Activated T-cell treated with anti-CD3 and anti-CD28 coated beads for 24 hours (primary cell): Measurements from ENCODE around the gene IL23R.
"Not testable (repeated sequence)": the region's sequence is repeated elsewhere in the genome, so short reads cannot be mapped to it uniquely, and the experiment has no call there.

ENCODE experiments used
- DNase-seq: peaks from one replicate; pipeline ENCODE4 v3.0.0-alpha.2; 2020; ENCODE audit warnings: low read depth

IL23R gene

DNA sequence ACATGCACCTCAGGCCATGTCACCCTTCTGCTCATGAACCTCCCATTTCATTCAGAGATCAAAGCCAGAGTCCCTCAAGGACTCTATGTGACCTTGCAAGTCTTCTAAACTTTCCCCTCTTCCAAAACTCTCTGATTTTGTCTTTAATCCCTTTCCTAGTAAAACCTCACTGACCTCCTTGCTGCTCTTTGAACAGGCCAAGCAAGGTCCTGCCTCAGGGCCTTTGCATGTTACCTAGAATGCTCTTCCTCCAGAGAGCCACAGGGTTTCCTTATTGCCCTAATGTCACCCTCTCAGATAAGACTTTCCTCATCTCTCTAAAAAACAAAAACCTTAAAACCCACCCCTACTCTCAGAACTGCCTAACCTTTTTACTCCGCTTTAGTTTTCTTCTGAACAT is 26.6 kb downstream of the IL23R start:
- DNase-seq: no peak

DNA sequence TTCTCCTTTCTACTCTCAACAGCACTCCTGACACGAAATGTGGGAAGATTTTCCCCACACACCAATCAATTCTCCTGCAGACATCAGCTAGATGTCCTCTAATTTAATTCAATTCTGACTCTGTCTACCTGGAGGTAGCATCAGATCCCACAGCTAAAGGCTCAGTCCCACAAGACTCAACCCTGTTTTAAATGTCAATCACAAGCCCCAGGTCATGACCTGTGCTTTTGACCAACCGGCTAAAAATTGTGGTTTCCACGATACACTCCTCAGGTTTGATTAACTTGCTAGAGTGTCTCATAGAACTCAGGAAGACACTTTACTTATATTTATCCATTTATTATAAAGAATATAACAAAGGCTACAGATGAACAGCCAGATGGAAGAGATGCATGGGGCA is 27.4 kb downstream of the IL23R start:
- no peak for DNase-seq

DNA sequence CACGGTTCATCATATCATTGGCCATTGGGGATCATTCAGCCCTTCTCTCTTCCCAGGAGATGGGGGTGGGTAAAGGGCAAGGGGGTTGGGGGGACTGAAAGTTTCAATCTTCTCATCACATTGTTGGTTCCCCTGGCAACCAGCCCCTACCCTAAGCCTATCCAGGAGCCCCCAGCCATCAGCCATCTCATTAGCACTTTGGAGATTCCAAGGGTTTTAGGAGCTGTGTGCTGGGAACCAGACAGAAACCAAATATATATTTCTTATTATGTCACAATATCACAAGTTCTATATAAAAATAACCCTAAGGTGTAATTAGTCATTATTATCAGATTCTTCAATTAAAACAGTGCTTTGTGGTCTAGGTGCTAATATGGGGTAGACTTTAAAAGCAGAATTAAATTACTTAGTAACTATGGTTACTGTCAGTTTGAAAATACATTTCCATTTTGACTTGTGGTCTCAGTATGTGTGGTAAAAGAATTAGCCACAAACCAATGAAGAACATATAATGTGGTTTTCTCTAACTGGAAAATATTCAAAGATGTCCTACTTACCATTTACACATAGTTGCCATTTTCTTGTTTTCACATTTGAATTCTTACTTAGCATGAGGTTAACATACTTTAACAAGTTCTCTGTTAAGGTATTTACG is 28.1 kb downstream of the IL23R start:
- no peak for DNase-seq

DNA sequence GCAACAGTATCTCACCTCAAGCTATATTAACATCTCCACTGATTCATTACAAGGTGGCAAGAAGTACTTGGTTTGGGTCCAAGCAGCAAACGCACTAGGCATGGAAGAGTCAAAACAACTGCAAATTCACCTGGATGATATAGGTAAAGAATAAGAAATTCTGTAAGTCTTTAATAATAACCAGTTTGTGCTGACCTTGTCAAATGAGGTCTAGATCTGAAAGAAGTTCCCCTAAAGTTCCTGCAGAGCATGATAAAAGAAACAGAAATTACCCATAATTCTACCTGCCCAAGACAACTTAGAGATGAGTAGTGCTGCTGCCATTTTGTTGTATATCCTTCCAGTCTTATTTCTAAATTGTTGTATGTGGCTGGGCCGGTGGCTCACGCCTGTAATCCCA is 34.5 kb downstream of the IL23R start:
- DNase-seq: no peak

DNA sequence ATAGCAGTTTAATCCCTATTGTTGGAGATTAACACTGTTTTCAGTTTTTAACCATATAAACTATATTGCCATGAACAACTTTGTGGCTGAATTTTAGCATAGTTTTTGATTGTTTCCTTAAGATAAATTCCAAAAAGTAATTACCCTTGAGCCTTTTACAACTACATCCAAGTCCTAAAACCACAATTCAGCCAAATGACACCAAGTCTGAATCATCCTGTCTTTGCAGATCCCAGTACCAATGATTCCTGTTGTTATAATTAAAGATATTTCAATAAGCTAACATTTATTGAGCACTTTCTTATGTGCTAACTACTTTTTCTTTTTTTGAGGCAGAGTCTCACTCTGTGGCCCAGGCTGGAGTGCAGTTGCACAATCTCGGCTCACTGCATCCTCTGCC is 35.6 kb downstream of the IL23R start:
- no peak for DNase-seq

DNA sequence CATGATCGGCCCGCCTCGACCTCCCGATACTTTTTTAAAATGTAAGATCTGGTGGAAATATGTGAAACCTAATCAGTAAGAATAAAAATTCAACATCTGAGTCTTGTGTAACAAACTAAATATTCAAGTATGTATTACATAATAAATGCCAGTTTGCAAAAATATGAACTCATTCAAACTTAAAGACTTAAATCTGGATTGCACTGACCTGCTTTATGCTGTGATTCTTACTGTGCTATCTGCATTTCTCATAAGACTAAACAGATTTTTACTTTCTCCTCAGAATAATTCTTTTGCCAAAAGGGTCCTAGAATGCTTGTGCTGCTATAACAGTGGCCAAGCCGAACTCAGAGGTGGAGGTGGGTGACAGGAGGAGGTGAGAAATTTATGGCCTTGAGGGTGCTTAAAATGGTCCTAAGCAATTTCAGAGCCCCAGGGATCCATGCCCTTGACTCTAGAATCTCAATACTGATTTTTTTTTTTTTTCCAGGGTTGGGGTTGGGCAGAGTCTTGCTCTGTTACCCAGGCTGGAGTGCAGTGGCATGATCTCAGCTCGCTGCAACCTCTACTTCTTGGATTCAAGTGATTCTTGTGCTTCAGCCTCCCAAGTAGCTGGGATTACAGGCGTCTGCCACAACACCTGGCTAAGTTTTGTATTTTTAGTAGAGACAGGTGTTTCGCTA is 38.2 kb downstream of the IL23R start:
- DNase-seq: no peak

DNA sequence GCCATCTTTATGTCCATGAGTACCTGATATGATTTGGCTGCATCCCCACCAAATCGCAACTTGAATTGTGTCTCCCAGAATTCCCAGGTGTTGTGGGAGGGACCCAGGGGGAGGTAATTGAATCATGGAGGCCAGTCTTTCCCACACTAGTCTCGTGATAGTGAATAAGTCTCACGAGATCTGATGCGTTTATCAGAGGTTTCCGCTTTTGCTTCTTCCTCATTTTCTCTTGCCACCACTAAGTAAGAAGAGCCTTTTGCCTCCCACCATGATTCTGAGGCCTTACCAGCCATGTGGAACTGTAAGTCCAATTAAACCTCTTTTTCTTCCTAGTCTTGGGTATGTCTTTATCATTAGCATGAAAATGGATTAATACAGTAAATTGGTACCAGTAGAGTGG is 41.1 kb downstream of the IL23R start:
- not testable (repeated sequence) for DNase-seq

DNA sequence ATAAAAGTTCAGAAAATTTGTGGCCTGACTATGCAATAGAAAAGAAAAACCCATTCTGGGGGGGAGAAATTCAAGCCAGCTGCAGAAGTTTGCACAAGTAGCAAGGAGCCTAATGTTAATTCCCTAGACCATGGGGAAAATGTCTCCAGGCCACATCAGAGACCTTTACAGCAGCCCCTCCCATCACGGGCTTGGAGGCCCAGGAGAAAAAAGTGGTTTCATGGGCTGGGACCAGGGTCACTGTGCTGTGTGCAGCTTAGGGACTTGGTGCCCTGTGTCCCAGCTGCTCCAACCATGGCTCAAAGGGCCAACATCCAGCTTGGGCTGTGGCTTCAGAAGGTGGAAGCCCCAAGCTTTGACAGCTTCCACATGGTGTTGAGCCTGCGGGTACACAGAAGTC is 42.0 kb downstream of the IL23R start:
- no peak for DNase-seq

DNA sequence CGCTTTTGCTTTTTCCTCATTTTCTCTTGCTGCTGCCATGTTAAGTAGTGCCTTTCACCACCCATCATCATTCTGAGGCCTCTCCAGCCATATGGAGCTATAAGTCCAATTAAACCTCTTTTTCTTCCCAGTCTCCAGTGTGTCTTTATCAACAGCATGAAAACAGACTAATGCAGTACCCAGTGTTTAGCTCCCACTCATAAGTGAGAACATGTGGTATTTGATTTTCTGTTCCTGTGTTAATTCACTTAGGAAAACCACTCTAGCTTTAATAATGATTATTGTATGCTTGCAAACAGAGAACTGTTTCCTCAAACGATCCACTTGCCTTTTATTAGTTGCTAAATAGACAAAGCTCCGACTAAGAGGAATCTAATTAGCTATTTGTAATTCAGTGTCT is 43.3 kb downstream of the IL23R start:
- DNase-seq: no peak

DNA sequence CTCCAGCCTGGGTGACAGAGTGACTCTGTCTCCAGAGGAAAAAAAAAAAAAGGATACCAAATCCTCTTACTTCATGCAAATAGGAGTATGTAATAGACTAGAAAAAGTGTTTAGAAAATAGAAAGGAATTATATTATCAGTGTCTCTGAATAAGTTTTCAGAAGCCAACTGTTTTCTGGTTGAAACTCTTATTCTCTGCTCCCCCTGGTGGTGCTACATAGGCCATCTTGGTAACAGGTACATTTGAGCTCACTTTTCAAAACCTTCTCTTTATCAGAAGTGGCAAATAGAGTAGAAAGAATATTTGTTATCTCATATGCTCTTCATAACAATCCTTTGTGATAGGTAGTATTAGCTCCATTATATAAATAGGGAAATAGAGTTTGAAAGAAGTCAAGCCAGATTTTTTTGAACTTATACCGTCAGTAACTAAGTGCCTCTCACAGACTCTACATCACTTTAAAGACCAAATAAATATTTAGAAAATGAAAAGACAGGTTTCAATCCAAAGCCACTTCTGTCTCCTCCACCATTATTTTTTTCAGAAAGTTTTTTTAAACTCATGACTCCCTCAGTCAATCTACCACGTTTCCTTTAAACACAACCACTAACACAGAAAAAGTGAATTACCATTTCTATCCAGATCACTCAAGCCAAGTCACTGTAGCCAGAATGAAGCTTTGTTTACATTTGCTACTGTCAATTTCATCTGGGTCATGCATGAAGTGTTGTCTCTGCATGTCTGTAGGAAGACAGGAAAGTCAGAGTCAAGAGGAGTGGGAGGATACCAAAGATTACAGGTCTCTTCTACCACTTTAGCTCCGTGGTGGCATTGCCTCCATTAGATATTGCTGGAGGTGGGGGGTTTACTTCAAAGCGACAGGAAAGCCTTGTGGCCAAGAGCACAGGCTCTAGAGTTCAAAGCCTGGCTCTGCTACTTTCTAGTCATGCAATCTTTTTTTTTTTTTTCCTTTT is 45.6 kb downstream of the IL23R start:
- no peak for DNase-seq

DNA sequence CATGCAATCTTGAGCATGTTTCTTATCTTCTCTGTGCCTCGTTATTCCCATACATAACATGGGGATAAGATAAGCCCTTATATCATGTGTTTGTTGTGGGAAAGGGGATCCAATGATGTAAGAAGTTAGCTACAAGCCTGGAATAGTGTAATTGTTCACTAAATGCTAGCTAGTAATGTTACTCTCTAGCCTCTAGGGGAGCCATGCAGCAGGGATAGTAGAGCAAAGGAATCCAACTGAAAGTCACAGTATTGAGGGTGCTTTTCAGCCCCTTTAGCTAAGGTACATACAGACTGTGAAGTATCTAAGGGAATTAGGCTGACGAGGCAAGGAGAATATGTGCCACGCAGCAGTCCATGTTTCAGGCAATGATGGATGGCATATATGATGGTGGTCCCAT is 46.9 kb downstream of the IL23R start:
- DNase-seq: no peak

DNA sequence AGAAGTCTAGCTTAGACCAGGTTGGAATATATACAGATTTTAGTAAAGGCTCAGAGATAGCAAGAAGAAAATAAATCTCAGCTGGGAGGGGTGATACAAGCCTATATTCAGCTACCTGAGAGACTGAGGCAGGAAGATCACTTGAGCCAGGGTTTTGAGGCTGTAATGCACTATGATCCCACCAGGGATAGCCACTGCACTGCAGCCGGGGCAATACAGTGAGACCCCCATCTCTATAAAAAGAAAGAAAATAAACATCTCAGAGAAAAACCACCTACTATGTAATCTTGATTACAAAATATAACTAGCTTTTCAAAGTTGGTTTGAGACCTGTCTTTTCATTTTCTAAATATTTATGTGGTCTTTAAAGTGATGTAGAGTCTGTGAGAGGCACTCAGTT is 47.7 kb downstream of the IL23R start:
- no peak for DNase-seq

DNA sequence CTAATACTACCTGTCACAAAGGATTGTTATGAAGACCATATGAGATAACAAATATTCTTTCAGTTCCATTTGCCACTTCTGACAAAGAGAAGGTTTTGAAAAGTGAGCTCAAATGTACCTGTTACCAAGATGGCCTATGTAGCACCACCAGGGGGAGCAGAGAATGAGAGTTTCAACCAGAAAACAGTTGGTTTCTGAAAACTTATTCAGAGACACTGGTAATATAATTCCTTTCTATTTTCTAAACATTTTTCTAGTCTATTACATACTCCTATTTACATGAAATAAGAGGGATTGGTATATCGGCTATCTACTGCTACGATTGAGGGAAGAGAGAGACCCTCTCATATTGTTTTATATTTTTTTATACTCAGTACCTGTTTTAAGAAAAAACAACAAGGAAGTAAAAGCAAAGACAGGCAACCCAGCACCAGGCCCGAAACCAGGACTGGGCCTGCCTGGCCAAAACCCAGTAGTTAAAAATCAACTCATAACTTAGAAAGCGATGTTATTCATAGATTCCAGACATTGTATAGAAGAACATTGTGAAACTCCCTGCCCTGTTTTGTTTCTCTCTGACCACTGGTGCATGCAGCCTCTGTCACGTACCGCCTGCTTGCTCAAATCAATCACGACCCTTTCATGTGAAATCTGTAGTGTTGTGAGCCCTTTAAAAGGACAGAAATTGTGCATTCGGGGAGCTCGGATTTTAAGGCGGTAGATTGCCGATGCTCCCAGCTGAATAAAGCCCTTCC is 48.3 kb downstream of the IL23R start:
- peak; percentile 47 for DNase-seq

DNA sequence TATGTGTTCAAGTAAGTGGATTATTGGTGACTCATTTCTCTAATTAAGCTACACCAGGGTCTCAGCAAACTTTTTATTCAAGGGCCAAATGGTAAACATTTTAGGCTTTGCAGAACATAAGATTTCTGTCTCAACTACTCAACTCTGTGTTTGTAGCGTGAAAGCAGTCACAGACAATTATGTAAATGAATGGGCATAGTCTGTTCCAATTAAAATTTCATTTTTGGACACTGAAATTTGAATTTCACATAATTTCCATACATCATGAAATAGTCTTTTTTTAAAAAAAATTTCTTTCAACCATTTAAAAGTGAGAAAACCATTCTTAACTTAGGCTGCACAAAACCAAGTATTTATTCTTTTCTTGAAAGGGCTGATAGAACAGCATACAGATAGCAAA is 50.1 kb downstream of the IL23R start:
- no peak for DNase-seq

DNA sequence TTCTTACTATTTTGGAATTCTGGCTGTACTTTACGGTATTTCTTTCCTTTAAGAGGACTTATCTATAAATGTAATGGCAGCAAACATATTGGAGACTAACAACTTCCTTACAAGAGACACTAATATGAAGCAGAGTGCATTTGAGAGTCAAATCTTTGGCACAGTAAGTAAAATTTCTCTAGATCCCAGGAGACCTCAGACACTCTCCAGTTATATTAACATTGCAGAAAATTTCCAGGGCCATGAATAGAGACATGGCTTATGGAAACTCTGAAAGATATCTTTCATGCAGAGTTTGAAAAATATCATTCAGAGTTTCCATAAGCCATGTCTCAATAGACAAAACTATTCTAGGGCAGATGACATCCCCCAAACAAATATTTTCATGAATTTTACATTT is 51.2 kb downstream of the IL23R start:
- no peak for DNase-seq

DNA sequence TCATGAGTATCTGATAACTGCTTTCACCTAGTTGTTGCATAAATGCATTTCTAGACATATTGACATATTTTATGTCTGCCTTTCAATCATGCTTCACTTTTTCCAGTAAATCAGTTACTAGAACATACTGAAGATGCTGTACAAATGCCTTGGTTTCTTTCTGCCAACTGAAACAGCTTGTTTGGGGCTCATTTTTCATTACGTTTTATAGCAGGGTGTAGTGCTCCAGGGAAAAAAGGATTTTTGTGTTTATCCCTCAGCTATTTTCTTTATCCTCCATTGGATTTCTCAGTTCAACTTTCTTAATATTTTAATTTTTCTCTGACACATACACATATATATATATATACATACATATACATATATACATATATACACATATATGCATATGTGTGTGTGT is 51.7 kb downstream of the IL23R start:
- DNase-seq: no peak

DNA sequence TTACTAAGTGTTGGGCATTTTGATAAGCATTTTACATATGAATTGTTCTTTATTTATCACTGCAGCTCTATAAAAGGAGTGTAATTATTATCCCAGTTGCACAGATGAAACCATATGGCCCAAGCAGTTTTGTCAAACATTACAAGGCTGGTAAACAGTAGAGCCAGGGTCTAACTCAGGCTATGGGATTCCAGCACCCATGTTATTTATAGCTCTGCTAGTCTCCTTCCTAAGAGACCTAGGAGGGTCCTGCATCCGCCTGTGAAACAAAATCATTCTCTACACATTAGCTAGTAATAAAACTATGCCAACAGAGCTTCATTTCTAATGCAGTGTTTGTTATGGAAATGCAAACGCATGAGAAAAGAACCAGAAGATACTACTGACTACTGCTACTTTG is 58.6 kb downstream of the IL23R start:
- DNase-seq: no peak

DNA sequence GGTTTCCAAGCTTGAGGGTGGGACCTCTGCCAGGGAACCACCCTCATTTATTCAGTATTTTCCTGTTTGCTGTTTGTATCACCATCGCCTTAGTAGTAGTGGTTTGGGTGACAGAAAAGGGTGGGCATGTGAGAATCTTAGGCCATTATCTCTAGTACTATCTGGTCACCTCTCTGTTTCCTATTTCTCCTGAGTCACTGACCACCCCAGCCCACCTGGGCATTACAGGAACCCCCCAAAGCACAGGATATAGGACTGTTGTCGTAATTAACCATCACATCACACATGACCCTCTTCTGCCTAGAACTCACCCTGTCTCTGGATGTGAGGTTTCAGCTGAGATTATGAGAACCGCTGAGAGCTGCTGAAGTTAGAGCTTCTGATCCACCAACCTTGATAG is 60.4 kb downstream of the IL23R start:
- DNase-seq: no peak

DNA sequence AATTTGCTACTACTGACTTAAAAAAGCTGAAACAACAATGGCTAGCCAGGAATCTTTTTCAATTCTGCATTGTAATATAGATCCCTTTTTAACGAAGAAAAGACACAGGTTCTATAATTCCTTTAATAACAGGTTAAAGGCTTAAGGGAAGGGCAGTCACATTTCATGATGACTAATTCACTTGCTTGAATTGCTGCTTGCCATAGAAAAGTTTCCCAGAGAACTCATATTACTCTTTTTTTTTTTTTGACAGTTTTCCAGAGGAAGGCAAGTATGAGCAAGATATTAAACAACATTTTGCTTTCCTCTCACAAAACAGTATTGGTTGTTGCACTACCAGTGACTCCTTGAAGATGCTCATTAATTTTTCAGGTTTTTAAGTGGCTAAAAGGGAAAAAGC is 60.9 kb downstream of the IL23R start:
- no peak for DNase-seq

DNA sequence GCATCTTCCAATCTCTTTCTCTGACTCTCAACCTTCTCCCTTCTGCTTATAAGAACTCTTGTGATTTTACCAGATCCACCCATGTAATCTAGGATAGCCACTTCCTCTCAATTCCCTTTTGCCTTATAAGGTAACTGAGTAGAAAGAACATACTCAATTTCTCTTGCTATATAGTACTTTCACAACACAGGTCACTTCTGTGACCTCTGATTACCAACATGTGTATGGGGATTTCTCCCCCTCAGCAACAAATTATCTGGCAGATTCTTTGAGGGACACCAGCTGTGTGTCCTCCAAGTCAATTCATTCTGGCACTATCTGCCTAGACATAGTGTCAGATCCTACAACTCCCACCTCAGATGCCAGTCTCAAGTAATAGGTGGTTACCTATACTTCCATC is 62.5 kb downstream of the IL23R start:
- no peak for DNase-seq

DNA sequence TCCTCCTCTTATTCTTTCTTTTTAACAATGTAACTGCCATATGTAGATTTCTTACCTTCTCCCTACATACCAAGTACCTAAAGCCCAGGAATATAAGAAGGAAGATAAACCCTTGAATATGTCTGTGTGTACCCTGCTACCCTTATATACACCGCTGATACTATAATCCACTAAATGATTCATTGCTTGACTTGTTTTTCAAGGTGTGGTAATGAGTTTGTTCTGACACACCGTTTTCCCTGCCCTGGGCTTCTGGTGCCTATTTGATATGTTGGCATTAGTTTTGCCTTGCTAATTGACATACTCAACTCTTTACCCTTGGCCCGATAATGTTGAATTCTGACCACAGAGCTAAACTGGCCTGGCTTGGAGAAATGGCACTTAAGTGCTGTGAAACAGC is 64.3 kb downstream of the IL23R start:
- DNase-seq: no peak

DNA sequence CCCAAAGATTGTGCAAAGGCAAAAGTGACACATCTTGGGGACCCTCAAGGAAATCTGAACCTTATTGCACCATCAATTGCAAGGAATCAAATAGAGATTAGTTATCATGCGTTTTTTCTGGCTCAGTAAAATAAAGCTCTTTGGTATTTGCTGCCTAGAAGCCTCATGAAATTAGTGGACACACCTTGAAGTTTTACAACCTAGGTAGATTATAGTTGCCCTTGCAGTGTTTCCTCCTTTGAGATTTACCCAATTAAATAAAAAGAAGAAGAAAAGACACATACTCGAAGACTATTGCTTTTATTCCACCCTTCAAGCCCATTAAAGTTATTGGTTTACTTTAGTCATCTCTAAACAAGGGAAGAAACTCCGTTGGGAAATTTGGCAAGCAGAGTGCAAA is 70.0 kb downstream of the IL23R start:
- DNase-seq: no peak
